IPS-NIHi7 (cell line): ENCODE data around the gene SMAD6.
"Not testable (repeated sequence)": the region's sequence is repeated elsewhere in the genome, so short reads cannot be mapped to it uniquely, and the experiment has no call there.

Source experiments
- DNase-seq: peaks from one replicate; pipeline ENCODE4 v3.0.0; 2012; ENCODE audit warnings: mixed read lengths; ENCODE audit errors: extremely low spot score

SMAD6 gene

DNA sequence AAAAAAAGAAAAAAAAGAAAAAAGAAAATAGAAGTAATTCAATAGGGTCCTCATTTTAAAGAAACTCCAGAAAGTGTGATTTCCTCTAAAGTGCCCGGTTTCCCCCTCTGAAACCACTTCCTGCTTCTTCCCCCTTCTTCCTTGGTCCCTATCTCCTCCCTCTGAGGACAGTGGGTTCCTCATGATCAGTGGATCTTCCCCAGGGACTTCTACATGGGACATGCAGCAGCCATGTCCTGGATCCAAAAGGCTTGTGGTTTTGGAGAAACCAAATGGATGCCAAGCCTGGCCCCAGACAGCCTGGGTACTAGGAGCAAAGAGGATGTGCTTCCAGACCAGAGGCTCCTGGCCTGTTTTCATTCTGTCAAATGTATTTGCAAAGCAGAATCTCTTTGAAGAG is 26.6 kb upstream of the SMAD6 start:
- DNase-seq: no peak

DNA sequence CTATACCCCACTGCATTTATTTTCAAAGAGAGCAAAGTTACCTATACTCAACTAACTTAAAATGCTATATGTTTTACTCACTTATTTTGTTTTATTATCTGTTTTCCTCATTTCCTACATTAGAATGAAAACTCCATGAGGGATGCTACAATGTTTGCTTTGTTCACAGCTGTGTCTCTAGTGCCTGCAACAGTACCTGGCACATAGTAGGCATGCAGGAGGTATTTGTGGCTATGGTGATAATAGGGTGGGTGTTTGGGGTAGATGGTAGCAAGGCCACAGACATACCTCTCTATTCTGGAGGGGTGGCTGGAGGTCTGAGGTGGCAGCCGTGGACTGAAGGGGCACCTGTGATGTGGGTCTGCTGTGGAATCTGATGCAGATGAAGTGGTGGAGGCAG is 24.7 kb upstream of the SMAD6 start:
- no peak for DNase-seq

DNA sequence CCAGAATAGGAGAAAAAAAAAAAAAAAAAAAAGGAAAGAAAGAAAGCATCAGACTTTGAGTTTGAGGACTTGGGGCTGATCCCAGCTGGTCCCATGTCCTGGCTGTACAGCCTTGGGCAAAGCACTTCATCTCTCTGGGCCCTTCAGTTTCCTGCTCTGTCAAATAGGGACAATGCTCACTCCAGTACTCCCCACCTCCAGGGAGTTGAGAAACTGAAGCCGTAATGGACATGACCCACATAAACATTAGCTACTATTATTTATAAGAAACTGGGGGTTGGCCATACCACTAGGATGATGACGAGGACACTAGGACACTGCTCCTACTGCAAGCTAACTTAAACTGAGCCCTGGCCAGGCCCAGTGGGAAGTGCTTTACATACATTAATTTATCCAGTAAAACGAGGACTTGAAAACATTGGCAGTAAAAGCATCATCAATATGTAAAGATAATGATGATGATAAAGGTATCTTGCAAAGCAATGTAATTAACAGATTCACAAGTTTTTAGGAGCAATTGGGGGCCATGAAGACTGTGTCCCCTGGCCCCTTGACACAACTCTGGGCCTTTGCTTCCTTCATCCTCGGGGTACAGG is 22.9 kb upstream of the SMAD6 start:
- DNase-seq: no peak

DNA sequence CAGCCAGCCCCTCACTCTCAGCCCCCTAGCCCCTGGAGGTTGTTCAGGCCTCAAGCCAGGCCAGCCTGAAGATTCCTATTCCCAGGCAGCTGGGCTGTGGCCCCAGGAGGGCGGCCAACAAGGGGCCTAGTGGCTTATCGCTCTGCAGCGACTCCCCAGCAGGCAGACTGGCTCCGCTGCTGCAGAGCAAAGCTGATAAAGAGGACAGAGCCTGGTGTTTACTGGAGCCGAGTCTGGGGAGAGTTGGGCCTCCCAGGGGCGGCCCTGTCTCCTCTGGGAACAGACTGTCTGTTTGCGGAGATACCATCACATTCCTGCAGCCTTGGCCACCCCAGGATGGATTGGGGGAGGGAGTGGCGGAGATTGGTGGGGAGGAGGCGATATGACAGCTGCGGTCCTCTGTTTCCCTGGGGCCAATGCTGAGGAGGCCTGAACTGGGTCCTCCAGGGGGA is 22.4 kb upstream of the SMAD6 start:
- peak; percentile 73 for DNase-seq

DNA sequence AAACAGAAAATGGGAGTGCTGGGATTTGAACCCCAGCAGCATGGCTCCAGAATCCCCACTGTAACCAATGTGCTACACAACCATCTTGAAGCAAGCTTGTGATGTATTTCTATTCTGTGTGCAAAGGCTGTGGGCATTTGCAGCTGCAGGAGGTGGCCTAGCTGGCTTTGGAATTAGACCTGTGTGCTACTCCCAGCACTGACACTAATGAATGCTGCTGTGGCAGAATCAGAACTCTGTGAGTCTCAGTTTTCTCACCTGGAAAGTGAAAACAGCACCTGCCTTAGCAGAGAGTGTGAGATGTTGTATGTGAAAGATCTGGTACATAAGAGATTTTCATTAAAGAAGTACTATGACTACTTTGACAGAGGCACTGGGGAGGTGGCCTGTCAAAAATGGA is 21.5 kb upstream of the SMAD6 start:
- DNase-seq: no peak

DNA sequence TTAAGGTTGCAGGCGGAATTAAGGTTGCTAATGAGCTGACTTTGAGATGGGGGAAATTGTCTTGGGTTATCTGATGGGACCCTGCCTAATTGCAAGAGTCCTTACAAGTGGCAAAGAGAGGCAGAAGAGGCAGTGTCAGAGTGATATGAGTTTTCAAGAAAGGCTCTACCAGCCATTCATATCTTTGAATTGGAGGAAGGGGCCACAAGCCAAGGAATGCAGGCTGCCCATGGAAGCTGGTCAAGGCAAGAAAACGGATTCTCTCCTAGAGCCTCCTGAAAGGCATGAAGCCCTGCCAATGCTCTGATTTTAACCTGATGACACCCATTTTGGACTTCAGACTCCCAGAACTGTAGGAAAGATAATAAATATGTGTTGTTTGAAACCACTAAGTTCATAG is 20.6 kb upstream of the SMAD6 start:
- DNase-seq: no peak

DNA sequence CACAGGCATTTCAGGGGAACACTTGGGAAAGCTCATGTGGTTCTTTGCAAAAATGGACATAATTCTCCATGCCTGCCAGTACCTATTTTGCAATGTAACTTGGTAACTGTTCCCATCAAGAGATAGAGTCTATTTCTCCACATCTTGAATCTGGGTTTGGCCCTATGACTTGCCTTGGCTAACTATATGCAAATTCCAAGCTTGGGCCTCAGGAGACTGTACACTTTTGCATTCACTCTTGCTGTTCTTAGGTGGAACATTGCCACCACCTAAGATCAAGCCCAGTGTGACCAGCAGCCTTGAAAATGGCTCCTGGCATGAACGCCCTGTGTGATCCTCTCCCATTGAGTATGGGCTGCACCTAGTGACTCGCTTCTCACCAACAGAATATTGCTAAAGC is 19.8 kb upstream of the SMAD6 start:
- DNase-seq: no peak

DNA sequence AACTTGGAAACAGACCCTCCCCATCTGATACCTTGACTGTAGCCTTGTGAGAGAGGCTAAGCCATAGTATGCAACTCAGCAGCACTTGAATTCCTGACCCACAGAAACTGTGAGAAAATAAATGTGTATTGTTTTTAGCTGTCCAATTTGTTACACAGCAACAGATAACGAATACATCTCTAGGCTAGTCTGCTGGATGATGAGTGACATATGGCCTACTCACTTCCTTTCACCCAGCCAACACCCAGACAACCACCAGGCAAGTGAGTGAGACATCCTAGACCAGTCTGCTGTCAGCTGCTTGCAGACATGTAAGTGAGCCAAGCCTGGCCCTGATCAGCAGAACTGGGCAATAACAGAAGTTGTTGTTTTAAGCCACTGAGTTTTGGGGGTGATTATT is 19.2 kb upstream of the SMAD6 start:
- no peak for DNase-seq

DNA sequence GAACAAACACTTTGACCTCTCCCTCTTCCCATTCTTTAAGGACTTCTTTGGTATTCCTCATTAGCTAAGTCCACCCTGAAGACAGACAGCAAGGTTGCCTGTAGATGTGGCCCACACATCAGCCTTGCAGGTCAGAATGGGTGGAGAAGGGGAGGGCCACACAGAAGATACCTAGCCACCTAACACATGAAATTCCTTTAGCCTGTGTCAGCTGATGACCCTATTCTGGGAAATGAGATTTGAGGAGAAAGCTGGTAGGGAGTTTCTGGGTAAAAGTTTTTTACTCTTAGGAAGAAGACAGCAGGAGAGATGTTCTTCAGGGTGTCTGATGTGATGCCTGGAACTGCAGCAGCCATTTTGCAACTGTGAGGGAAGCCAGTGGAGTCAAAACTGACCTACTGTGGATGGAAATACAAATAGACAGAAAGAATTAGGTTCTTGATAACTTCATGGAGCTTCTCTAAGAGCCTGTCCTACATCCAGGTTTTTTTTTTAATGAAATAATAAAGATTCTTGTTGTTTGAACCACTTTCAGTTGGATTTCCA is 17.8 kb upstream of the SMAD6 start:
- no peak for DNase-seq

DNA sequence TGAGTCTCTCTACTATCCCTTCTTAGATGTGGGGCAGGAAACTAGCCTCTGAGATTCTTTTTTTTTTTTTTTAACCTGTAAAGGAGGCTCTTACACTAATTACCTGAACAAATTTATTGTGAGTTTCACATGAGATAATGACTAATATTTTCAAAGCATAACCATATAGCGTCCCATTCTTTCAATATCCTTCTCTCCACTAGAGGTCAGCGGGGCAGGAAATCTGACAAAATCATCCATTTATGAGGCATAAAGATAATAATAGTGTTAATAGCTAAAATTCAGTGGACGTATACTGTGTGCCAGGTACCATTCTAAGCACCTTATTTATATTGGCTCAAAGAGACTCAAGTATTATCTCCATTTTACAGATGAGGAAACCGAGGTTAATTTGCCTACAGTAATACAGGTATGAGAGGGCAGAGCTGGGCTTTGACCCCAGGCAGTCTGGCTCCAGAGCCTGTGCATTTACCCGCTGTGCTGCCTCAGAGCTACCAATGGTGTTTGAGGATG is 16.3 kb upstream of the SMAD6 start:
- DNase-seq: no peak

DNA sequence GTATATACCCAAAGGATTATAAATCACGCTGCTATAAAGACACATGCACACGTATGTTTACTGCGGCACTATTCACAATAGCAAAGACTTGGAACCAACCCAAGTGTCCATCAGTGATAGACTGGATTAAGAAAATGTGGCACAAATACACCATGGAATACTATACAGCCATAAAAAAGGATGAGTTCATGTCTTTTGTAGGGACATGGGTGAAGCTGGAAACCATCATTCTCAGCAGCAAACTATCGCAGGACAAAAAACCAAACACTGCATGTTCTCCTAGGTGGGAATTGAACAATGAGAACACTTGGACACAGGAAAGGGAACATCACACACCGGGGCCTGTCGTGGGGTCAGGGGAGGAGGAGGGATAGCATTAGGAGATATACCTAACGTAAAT is 11.1 kb upstream of the SMAD6 start:
- not testable (repeated sequence) for DNase-seq

DNA sequence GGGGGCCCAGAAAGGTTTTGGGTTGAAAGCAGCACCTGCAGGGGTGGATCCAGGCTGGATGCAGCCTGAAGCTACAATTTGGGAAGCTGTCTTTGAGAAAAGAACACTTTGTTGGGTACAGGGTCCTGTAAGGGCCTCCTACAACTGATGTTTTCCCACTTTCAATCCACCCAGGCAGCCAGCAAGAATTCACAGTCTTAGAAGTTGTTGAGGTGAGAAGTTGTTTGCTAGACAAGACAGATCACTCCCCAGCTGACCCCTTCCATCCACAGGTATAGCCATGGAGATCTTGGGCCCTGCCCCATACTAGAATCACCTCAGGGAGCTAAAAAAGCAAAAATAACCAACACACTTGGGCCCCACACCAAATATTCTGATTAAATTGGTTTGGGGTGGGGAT is 10.3 kb upstream of the SMAD6 start:
- DNase-seq: no peak

DNA sequence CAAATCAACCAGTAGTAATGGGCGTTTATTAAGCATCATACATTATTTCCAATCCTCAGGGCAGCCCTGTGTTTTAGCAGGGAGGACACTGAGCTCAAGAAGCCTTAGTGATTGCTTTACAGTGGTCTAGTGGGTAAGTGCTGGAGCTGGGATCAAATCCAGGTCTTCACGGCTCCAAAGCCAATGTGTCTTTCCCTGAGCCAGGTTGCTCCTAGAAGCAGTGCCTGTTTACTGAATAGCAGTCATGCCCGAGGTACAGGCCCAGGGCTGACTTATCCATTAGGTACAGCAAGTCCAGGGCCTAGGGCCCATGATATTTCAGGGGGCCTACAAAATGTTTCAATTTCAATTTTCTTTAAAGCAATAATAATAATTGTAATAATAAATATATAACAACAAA is 9.6 kb upstream of the SMAD6 start:
- no peak for DNase-seq

DNA sequence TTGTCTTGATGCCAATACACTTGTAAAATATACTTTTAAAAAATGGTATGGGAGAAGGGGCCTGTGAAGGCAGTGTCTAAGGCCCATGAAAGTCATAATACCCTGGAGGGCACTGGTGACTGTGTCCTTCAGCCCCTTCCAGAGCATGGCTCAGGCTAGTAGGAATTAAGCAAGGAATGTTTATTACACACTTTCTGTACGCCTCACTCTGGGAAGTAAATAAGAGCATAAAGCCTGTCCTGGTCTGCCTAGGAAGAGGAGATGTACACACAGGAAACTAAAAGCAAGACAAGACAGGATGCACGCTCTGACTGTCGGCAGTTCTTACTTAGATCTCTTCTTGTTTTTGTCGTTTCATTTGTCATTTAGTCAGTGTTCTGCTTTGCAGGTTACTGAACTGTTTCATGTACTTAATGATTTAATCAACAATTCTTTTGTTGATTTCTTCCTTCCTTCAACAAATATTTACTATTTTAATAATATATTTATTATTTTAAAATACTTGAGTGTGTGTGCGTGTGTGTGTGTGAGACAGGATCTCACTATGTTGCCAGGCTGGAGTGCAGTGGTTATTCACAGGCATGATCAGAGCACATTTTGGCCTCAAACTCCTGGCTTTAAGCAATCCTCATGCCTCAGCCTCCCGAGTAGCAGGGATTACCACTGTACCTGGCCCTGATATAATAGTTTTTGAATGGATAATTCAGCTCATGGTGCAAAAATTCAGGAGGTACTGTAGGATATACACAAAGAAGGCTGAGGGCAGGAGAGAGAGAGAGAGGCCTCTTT is 9.0 kb upstream of the SMAD6 start:
- DNase-seq: no peak

DNA sequence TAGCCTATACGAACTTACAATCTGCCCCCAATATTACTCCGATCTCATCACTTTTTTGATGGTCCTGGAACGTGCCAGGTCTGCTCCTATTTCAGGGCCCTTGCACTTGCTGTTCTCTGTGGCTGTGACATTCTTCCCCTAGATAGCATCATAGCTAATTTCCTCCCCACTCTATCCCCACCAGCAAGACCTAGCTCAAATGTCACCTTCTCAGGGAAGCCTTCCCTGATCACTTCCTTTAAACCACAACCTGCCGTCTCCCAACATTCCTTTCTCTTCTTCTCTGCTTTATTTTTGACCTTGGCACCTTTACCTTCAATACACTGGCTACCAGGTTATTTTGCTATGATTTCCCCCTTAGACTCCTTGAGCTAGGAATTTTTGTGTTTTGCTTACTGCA is 5.3 kb upstream of the SMAD6 start:
- DNase-seq: no peak

DNA sequence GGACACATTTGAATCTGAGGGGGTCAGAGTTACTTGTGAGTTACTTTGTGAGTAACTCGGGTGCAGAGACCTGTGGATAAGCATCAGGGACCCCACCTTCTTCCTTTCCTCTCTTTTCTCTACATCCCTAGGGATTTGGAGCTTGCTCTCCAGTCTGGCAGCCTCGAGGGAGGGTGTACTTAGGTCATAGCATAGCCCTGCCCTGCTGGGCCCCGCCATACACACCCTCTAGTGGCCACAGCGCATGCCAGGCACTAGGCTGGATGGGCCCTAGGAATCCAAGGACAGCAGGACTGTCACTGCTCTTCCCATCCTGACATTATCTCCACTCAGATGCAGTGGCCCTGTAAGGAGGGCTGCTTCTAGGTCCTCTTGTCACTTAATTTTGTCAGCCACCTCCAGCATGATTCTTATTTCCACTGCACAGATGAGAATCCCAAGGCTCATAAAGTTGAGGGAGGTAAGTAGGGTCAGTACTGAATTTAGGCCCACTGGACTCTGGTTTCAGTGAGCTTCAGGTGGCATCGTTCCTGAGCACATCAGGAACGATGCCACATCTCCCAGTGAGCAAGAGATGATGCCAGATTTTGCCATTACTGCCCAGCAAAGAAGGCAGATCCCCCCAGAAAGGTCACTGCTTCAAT is 3.6 kb upstream of the SMAD6 start:
- DNase-seq: peak; percentile 78

DNA sequence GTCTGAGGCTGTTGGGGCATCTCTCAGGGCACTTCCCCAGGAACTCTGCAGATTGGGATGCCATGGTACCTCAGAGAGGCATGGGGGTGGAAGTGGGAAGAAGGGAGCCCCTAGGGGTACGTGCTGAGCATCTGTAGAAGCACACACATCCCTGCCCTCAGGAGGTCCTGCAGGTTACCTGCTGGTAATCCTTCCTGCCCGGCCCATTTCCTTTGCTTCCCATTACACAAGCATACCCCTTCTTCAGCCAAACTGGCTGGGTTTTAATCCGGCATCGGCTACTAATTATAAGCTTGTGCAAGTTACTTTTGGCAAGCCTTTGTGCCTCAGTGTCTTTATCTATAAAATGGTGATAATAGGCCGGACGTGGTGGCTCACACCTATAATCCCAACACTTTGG is 3.1 kb upstream of the SMAD6 start:
- DNase-seq: no peak

DNA sequence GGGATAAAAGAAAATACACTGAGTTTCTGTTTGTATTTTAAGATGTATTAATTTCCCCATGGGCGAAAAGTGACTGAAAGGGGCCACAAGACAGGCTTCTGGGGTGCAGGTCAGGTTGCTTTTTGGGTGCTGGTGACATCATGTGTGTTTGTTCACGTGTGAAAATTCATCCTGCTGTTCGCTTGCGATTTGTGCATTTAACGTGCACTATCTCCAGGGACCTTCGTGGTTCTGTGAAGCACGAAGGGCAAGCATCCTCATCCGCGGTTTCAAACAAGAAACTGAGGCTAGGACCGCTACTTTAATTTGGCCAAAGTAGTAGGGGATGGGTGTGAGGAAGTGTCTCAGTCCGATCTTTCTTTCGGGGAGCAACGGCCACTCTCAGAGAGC is 1.6 kb upstream of the SMAD6 start:
- no peak for DNase-seq

DNA sequence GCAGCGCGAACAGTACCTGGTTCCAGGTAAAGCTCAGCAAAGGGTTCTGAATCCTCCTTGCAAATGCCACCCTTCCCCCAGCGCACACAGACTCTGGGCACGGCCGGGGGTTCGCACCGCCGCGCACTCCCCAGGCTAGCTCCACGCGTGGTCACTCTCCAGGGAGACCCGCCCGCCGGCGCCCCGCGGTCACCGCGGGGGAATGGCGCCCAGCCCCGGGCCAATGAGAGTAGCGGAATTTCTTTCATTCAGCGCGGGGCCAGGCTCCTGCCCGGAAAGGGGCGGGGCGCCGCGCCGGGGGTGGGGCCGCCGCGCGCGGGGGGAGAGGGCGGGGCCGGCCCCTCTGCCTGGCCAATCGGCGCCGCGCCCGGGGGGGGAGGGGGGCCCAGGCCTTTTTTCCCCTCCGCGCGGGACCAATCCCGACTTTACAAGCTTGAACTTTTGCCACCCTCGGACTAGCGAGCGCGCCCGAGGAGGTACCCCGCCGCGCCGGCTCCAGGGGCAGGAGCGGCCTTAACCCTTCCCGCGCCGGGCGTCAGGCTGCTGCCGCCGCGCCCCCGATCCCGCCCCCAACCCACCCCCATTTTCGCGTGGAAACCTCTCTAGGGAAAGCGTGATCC is 1.1 kb upstream of the SMAD6 start:
- peak; percentile 94 for DNase-seq

DNA sequence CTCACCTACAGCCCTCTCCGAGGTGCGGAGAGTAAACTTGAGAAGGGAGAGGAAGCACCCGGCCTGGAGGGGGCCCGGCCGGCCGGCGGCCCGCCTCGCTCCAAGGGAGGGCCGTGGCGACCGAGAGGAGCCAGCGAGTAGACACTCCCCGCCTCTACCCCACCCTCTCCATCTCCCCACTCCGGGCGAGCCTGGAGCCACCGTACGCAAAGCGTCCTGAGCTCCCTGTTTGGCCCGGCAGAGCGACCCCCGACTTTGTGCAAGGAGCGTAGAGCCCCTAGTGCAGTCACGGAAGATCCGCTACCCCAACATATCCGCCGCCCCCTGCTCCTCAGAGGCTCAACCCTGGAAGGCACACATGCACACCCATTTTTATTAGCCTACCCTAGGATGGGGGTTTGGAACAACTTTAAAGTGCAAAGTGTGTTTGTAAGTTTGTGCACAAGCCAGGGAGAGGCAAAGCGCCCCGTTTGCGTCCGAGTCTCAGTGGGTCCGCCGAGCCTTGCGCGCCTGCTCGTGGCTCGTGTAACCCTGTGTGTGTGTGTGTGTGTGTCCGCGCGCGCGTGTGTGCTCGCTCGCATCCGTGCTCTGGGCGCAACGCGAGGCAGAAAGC is 508 bp upstream of the SMAD6 start:
- no peak for DNase-seq

DNA sequence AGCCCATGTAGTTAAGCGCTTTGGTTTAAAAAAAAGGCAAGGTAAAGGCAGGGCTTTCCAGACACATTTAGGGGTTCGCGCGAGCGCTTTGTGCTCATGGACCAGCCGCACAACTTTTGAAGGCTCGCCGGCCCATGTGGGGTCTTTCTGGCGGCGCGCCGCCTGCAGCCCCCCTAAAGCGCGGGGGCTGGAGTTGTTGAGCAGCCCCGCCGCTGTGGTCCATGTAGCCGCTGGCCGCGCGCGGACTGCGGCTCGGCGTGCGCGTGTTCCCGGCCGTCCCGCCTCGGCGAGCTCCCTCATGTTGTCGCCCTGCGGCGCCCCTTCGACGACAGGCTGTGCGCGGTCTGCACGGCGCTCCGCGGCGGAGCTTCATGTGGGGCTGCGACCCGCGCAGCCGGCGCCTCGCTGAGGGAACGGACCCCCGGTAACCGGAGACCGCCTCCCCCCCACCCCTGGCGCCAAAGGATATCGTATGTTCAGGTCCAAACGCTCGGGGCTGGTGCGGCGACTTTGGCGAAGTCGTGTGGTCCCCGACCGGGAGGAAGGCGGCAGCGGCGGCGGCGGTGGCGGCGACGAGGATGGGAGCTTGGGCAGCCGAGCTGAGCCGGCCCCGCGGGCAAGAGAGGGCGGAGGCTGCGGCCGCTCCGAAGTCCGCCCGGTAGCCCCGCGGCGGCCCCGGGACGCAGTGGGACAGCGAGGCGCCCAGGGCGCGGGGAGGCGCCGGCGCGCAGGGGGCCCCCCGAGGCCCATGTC is 927 bp downstream of the SMAD6 start:
- DNase-seq: no peak
